AG10803 (cell line): ENCODE results near the gene XCL1.

Experiments used
- DNase-seq: peaks from one replicate; pipeline ENCODE4 v3.0.0; 2010; ENCODE audit warnings: low read depth
- H3K4me3 ChIP-seq: 2 replicates; pipeline ENCODE4 v1.5.1; 2011; ENCODE audit warnings: mild to moderate bottlenecking, low read length, control low read depth
- CTCF ChIP-seq: conservative IDR thresholded peaks from 2 replicates; pipeline ENCODE4 v1.5.1; 2011; ENCODE audit warnings: mild to moderate bottlenecking, low read length, control low read depth, inconsistent platforms

XCL1 gene

GRCh38 chr1:168556647-168557046, 19.8 kb upstream of the XCL1 start:
- TF ChIP-seq CTCF: no peak
- DNase-seq: no peak
- no peak overlapping the region for H3K4me3 ChIP-seq

GRCh38 chr1:168560370-168560769, 16.0 kb upstream of the XCL1 start:
- H3K4me3 ChIP-seq: no peak overlapping the region
- no peak for TF ChIP-seq CTCF
- no peak for DNase-seq

GRCh38 chr1:168561989-168562388, 14.4 kb upstream of the XCL1 start:
- H3K4me3 ChIP-seq: no peak overlapping the region
- DNase-seq: no peak
- no peak for TF ChIP-seq CTCF

GRCh38 chr1:168565825-168566224, 10.6 kb upstream of the XCL1 start:
- no peak overlapping the region for H3K4me3 ChIP-seq
- TF ChIP-seq CTCF: no peak
- DNase-seq: no peak

GRCh38 chr1:168567007-168567406, 9.4 kb upstream of the XCL1 start:
- no peak for DNase-seq
- no peak overlapping the region for H3K4me3 ChIP-seq
- TF ChIP-seq CTCF: no peak

- DNase-seq: no peak
- no peak overlapping the region for H3K4me3 ChIP-seq
- TF ChIP-seq CTCF: no peak
Observed at GRCh38 chr1:168567568-168567967, 8.8 kb upstream of the XCL1 start.

GRCh38 chr1:168568346-168568745, 8.1 kb upstream of the XCL1 start:
- no peak for TF ChIP-seq CTCF
- no peak for DNase-seq
- H3K4me3 ChIP-seq: no peak overlapping the region
